HepG2 (cell line): ENCODE measurements around the gene DOCK3. TPM values are rescaled to one million over a fixed set of nuclear protein-coding genes. Genes with fewer than 3 reads are reported as not detected.

Experiments used
- HIC2 ChIP-seq: sonication (generic); formaldehyde crosslinking; IDR thresholded peaks from 2 replicates; pipeline ENCODE4 v1.9.0; 2022; ENCODE audit warnings: low read depth, missing genetic modification reagents
- HNRNPL ChIP-seq: fragments of 200-400 bp; formaldehyde crosslinking; IDR thresholded peaks from 2 replicates; pipeline ENCODE4 v1.6.1; 2017; ENCODE audit warnings: mild to moderate bottlenecking, low read depth, low read length
- KAT8 ChIP-seq: IDR thresholded peaks from 2 replicates; pipeline ENCODE4 v1.6.1; 2016; ENCODE audit warnings: missing genetic modification reagents, missing compliant biosample characterization
- KDM2A ChIP-seq: sonication (generic); formaldehyde crosslinking; IDR thresholded peaks from 2 replicates; pipeline ENCODE4 v1.4.0; 2020; ENCODE audit warnings: low read depth, missing genetic modification reagents, borderline replicate concordance
- KDM6A ChIP-seq: IDR thresholded peaks from 2 replicates; pipeline ENCODE4 v1.6.1; 2016; ENCODE audit warnings: low read depth
- NR3C1 ChIP-seq: sonication (generic); formaldehyde crosslinking; IDR thresholded peaks from 2 replicates; pipeline ENCODE4 v1.4.0; 2020; ENCODE audit warnings: missing genetic modification reagents
- RBAK ChIP-seq: sonication (generic); formaldehyde crosslinking; IDR thresholded peaks from 2 replicates; pipeline ENCODE4 v1.5.1; 2020; ENCODE audit warnings: mild to moderate bottlenecking, missing genetic modification reagents
- RFXANK ChIP-seq: IDR thresholded peaks from 2 replicates; pipeline ENCODE4 v1.6.1; 2016
- SKIL ChIP-seq: sonication (generic); formaldehyde crosslinking; IDR thresholded peaks from 2 replicates; pipeline ENCODE4 v1.8.0; 2022; ENCODE audit warnings: missing genetic modification reagents, mild to moderate bottlenecking, moderate library complexity, borderline replicate concordance
- SOX5 ChIP-seq: IDR thresholded peaks from 2 replicates; pipeline ENCODE4 v1.6.1; 2016; ENCODE audit warnings: borderline replicate concordance
- SP5 ChIP-seq: IDR thresholded peaks from 2 replicates; pipeline ENCODE4 v1.6.1; 2016; ENCODE audit warnings: low read depth, borderline replicate concordance
- TGIF2 ChIP-seq: IDR thresholded peaks from 2 replicates; pipeline ENCODE4 v1.6.1; 2016; ENCODE audit warnings: control low read depth, missing compliant biosample characterization
- TP53 ChIP-seq: sonication (generic); formaldehyde crosslinking; conservative IDR thresholded peaks from 2 replicates; pipeline ENCODE4 v1.4.0; 2020; ENCODE audit warnings: missing genetic modification reagents
- ZHX2 ChIP-seq, 2 experiments: sonication (generic) in 1 of 2; formaldehyde crosslinking in 1 of 2; IDR thresholded peaks; 2 replicates each; pipeline versions ENCODE4 v1.6.1 to v1.9.0; 2014 to 2022; ENCODE audit warnings: antibody characterized with exemption in 1 of 2, borderline replicate concordance in 1 of 2, inconsistent platforms in 1 of 2, low read depth in 1 of 2, missing genetic modification reagents in 1 of 2
- ZNF512B ChIP-seq: sonication (generic); formaldehyde crosslinking; IDR thresholded peaks from 2 replicates; pipeline ENCODE4 v1.5.1; 2020; ENCODE audit warnings: missing genetic modification reagents, mild to moderate bottlenecking, borderline replicate concordance
- ZNF598 ChIP-seq: sonication (generic); formaldehyde crosslinking; IDR thresholded peaks from 2 replicates; pipeline ENCODE4 v1.5.1; 2020; ENCODE audit warnings: mild to moderate bottlenecking, missing genetic modification reagents, borderline replicate concordance
- polyA plus RNA-seq, 8 experiments: library from polyadenylated mRNA; depleted of rRNA in 3 of 8; stranded (reverse) in 7 of 8; unstranded in 1 of 8; fragments of >200 nt; fragmentation: Illumina TruSeq in 4 of 8; extraction: Trizol in 4 of 8; gene quantifications; 2 replicates each; pipeline versions ENCODE4 v1.2.1 to v1.2.3, GENCODE V29; 2011 to 2016; ENCODE audit warnings: low read depth in 4 of 8, missing spikeins in 1 of 8, mixed read lengths in 1 of 8; ENCODE audit not compliant: insufficient read depth in 1 of 8
- total RNA-seq, 5 experiments: library from RNA; depleted of rRNA; stranded (reverse); fragments of >200 nt; fragmentation: Illumina TruSeq; extraction: Trizol; gene quantifications; 2 replicates each; pipeline ENCODE4 v1.2.3, GENCODE V29; 2016; ENCODE audit warnings: low read depth in 1 of 5

DOCK3 gene
- total and polyA plus RNA-seq, 2 of the 13 experiments (the other 11 are each of a cell fraction or from before 2014, with no cell fraction given), result not detected

- no peak for TF ChIP-seq SKIL (CRISPR knock-in tag)
- TF ChIP-seq ZNF512B (CRISPR knock-in tag), result no peak
- TF ChIP-seq KDM6A, result no peak
- TF ChIP-seq TGIF2 (CRISPR knock-in tag), result no peak
- no peak for TF ChIP-seq TP53 (CRISPR knock-in tag)
- TF ChIP-seq RFXANK (CRISPR knock-in tag), result peak; percentile 65; the same call in 1 of the 2 replicates
- TF ChIP-seq RBAK (CRISPR knock-in tag), result no peak
- no peak for TF ChIP-seq NR3C1 (CRISPR knock-in tag)
- TF ChIP-seq SOX5 (CRISPR knock-in tag), result peak; percentile 23; the same call in 1 of the 2 replicates
- no peak; the same call in 1 of the 2 replicates for TF ChIP-seq HIC2 (CRISPR knock-in tag)
- peak; percentile 88 for TF ChIP-seq KAT8 (CRISPR knock-in tag)
- TF ChIP-seq ZNF598 (CRISPR knock-in tag), result peak; percentile 93; the same call in 1 of the 2 replicates
- peak; percentile 97 for TF ChIP-seq ZHX2 (IDR thresholded peaks at IDR 0.05; ENCODE audit: low read depth)
- no peak; the same call in 1 of the 2 replicates for TF ChIP-seq ZHX2 (CRISPR knock-in tag; IDR thresholded peaks at IDR 0.05; ENCODE audit: borderline replicate concordance)
- TF ChIP-seq KDM2A (CRISPR knock-in tag), result peak; percentile 79
- TF ChIP-seq SP5, result no peak
- peak; percentile 82 for TF ChIP-seq HNRNPL
Measured at GRCh38 chr3:51384726-51385473, 710.2 kb downstream of the DOCK3 start, which contains the start of gene MANF (continued).
